ENCODE measurements around the gene SNAPC4.

DNA sequence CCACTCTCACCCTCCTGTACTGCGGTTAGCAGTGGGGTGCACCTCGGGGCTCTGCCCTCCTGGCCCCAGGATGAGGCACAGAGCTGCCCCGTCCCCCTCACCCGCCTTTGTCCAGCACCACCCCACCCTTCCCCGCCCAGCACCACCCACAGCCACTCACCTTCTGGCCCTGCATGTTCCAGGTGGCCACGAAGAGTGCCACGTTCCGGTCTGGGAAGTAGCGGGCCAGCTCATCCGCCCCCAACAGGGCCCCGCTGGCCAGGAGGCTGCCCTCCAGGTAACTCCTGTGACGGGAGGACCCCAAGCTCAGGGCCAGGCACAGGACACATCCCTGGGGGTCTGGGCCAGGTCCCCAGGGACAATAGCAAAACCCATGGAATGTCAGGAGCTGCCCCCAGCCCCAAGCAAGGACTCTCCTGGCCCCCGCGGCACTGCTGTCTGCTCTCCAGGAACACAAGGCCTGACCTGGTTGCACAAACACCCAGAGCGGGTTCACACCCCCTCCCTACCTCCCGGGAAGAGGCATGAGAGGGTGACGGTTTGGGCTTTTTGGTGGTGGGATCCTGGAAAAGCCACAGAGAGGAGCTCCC is 34.7 kb upstream of the SNAPC4 start:
- TF ChIP-seq, protein P1, sequence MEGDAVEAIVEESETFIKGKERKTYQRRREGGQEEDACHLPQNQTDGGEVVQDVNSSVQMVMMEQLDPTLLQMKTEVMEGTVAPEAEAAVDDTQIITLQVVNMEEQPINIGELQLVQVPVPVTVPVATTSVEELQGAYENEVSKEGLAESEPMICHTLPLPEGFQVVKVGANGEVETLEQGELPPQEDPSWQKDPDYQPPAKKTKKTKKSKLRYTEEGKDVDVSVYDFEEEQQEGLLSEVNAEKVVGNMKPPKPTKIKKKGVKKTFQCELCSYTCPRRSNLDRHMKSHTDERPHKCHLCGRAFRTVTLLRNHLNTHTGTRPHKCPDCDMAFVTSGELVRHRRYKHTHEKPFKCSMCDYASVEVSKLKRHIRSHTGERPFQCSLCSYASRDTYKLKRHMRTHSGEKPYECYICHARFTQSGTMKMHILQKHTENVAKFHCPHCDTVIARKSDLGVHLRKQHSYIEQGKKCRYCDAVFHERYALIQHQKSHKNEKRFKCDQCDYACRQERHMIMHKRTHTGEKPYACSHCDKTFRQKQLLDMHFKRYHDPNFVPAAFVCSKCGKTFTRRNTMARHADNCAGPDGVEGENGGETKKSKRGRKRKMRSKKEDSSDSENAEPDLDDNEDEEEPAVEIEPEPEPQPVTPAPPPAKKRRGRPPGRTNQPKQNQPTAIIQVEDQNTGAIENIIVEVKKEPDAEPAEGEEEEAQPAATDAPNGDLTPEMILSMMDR (IDR thresholded peaks at IDR 0.05) = no peak
- TF ChIP-seq POLR2AphosphoS5 (IDR thresholded peaks at IDR 0.05; ENCODE audit: low read depth, low read length) = no peak
- no peak for TF ChIP-seq SIN3A (IDR thresholded peaks at IDR 0.05; ENCODE audit: borderline replicate concordance, insufficient read depth, low read depth, low read length)
